Measurements from ENCODE around the gene SALL3. TPM values are rescaled to one million over a fixed set of nuclear protein-coding genes. Genes with fewer than 3 reads are reported as not detected.

Gene SALL3
- total RNA-seq, 1 experiment from 2014 or later: not detected

DNA sequence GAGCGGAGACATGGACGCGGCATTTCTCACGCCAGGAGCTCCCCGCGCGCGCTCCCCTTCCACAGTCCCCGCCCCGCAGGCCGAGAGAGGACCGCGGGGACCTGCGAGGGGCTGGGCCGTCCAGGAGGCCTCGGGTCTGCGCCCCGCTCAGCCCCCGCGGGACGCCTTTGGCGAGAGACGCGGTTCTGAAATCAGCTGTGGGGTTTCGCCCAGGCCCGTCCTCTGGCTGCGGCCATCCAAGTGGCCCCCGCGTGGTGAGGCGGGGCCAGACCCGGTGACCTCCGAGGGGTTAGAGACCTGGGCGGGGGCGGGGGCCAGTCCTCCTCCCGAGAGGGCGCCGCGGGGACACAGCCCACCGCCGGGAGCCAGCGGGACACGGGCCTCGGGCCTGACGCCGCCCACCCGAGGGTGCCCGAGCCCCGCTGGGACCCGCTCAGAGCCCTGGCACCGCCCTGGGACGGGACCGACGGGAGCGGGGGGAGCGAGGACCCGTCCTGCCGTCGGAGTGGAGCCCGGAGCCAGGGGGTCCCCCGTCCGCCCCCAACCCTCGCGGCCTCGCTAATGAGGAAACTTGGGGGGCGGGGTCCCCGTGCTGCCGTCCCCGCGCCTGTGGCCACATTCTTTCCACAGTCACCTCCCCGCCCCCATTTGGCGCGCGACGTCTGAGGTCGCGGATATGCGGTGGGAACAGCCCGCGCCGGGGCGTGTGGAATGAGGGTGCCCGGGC, 6.1 kb upstream of the SALL3 start:
- intact Hi-C loops (cut with micrococcal nuclease; ENCODE audit: unreplicated experiment): no loop called here
- Mint-ChIP-seq H3K4me3 (ENCODE audit: low read depth, unreplicated experiment) (no peak overlapping the region), H3K36me3 (ENCODE audit: insufficient read depth, unreplicated experiment) (no peaks in the 10 kb centered on the region), H3K27me3 (ENCODE audit: unreplicated experiment) (no peaks in the 10 kb centered on the region), H3K27ac (ENCODE audit: unreplicated experiment) (no peak overlapping the region), H3K9me3 (ENCODE audit: low read depth, unreplicated experiment) (peaks cover 15% of the 10 kb centered on the region), H3K4me1 (ENCODE audit: low read depth, unreplicated experiment) (no peaks in the 10 kb centered on the region)
- no TSS peak for BruUV-seq (replicated peaks)
- no peak for TF ChIP-seq CTCF (IDR thresholded peaks at IDR 0.05; ENCODE audit: unreplicated experiment)
- DNase-seq: no peak
- CTCF ChIA-PET: no interaction called here

GRCh38 chr18:78974115-78974761, 5.4 kb upstream of the SALL3 start:
- CTCF ChIA-PET: no interaction called here
- no peak for DNase-seq
- BruUV-seq (replicated peaks): no TSS peak
- H3K9me3 Mint-ChIP-seq (ENCODE audit: low read depth, unreplicated experiment): peaks cover 9% of the 10 kb centered on the region
- H3K36me3 Mint-ChIP-seq (ENCODE audit: insufficient read depth, unreplicated experiment): no peaks in the 10 kb centered on the region
- H3K27ac Mint-ChIP-seq (ENCODE audit: unreplicated experiment): no peak overlapping the region
- no peak for TF ChIP-seq CTCF (IDR thresholded peaks at IDR 0.05; ENCODE audit: unreplicated experiment)
- H3K4me3 Mint-ChIP-seq (ENCODE audit: low read depth, unreplicated experiment): no peak overlapping the region
- intact Hi-C loops (cut with micrococcal nuclease; ENCODE audit: unreplicated experiment): no loop called here
- H3K27me3 Mint-ChIP-seq (ENCODE audit: unreplicated experiment): no peaks in the 10 kb centered on the region
- no peaks in the 10 kb centered on the region for H3K4me1 Mint-ChIP-seq (ENCODE audit: low read depth, unreplicated experiment)

DNA sequence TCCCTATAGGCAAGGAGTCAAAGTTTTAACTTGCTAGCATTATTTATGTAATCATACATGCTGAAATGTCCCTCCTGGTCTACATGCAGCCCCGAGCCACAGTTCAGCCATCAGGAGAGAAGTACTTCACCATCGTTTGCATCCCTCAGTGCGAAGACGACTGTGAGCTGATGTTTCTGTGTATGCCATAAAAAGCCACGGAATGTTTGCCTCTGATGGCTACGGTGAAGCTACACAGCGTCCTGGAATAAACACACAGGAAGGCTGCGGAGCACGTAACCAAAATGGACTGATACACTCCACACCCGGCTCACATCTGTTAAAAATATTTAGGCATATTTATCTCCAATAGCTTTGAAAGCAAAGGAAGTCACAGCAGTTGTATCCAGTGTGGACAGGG, 4.3 kb upstream of the SALL3 start:
- DNase-seq: no peak
- no peaks in the 10 kb centered on the region for H3K36me3 Mint-ChIP-seq (ENCODE audit: insufficient read depth, unreplicated experiment)
- no peak overlapping the region for H3K4me3 Mint-ChIP-seq (ENCODE audit: low read depth, unreplicated experiment)
- no peak overlapping the region for H3K27ac Mint-ChIP-seq (ENCODE audit: unreplicated experiment)
- no peaks in the 10 kb centered on the region for H3K4me1 Mint-ChIP-seq (ENCODE audit: low read depth, unreplicated experiment)
- H3K9me3 Mint-ChIP-seq (ENCODE audit: low read depth, unreplicated experiment): peaks cover 9% of the 10 kb centered on the region
- CTCF ChIA-PET: no interaction called here
- no peaks in the 10 kb centered on the region for H3K27me3 Mint-ChIP-seq (ENCODE audit: unreplicated experiment)
- no TSS peak for BruUV-seq (replicated peaks)
- TF ChIP-seq CTCF (IDR thresholded peaks at IDR 0.05; ENCODE audit: unreplicated experiment): no peak
- intact Hi-C loops (cut with micrococcal nuclease; ENCODE audit: unreplicated experiment): no loop called here

DNA sequence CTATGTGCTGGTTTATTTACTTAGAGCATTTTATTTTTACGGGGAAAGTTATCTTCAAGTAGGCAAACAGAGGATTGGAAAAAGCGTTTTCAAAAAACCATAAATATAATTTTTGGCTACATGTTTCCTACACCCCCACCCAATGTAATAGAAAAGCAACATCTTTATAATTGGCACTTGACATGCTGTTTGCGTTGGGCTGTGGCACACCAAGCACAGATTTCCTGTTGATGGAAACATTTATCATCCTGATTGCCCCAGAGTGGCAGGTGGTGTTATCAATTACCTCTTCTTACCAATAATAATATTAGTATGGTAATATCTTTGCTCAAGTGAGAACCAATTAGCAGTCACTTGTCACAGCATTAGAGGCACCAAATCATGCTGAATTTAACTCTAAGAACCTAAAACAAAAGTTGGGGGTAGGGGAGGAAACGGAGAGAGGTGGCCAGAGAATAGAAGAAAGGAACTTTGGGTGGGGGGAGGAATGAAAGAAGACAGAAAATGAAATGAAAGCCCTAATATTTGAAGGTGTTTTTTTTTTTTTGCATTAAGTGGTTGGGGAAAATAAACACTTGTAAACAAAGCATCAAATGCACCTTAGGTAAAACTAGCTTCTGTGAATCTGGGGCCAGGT, 3.8 kb upstream of the SALL3 start:
- no peaks in the 10 kb centered on the region for H3K27me3 Mint-ChIP-seq (ENCODE audit: unreplicated experiment)
- H3K4me3 Mint-ChIP-seq (ENCODE audit: low read depth, unreplicated experiment): no peak overlapping the region
- no peak for DNase-seq
- intact Hi-C loops (cut with micrococcal nuclease; ENCODE audit: unreplicated experiment): no loop called here
- H3K36me3 Mint-ChIP-seq (ENCODE audit: insufficient read depth, unreplicated experiment): no peaks in the 10 kb centered on the region
- no peaks in the 10 kb centered on the region for H3K4me1 Mint-ChIP-seq (ENCODE audit: low read depth, unreplicated experiment)
- H3K27ac Mint-ChIP-seq (ENCODE audit: unreplicated experiment): no peak overlapping the region
- BruUV-seq (replicated peaks): no TSS peak
- peaks cover 9% of the 10 kb centered on the region for H3K9me3 Mint-ChIP-seq (ENCODE audit: low read depth, unreplicated experiment)
- CTCF ChIA-PET: no interaction called here
- TF ChIP-seq CTCF (IDR thresholded peaks at IDR 0.05; ENCODE audit: unreplicated experiment): no peak

Data from Calu3 (cell line).